ENCODE results near the gene EFTUD2. TPM values are rescaled to one million over a fixed set of nuclear protein-coding genes. Genes with fewer than 3 reads are reported as not detected.
"Not testable (repeated sequence)": the region's sequence is repeated elsewhere in the genome, so short reads cannot be mapped to it uniquely, and the experiment has no call there.

The EFTUD2 gene
- total RNA-seq, 2 experiments from 2014 or later: 258 TPM

GRCh38 chr17:44832805-44833204, 66.4 kb downstream of the EFTUD2 start:
- H3K27ac Mint-ChIP-seq: no peak overlapping the region
- H3K4me1 Mint-ChIP-seq: peaks cover 9% of the 10 kb centered on the region
- H3K9me3 Mint-ChIP-seq: no peaks in the 10 kb centered on the region
- no peaks in the 10 kb centered on the region for H3K36me3 Mint-ChIP-seq
- peaks cover 52% of the 10 kb centered on the region for H3K27me3 Mint-ChIP-seq
- no peak for DNase-seq
- H3K4me3 Mint-ChIP-seq: no peak overlapping the region

- no peaks in the 10 kb centered on the region for H3K9me3 Mint-ChIP-seq
- no peak overlapping the region for H3K4me3 Mint-ChIP-seq
- no peak for DNase-seq
- H3K4me1 Mint-ChIP-seq: peaks cover 11% of the 10 kb centered on the region
- H3K27ac Mint-ChIP-seq: no peak overlapping the region
- H3K36me3 Mint-ChIP-seq: no peaks in the 10 kb centered on the region
- H3K27me3 Mint-ChIP-seq: peaks cover 65% of the 10 kb centered on the region
These were observed 67.9 kb downstream of the EFTUD2 start for GRCh38 chr17:44831371-44831770.

GRCh38 chr17:44830359-44831288, 68.6 kb downstream of the EFTUD2 start:
- no peak for DNase-seq
- Mint-ChIP-seq H3K36me3 (no peaks in the 10 kb centered on the region), H3K27me3 (peaks cover 72% of the 10 kb centered on the region), H3K27ac (peak overlapping the region; percentile 48), H3K4me1 (peaks cover 11% of the 10 kb centered on the region), H3K9me3 (no peaks in the 10 kb centered on the region), H3K4me3 (peak overlapping the region; percentile 65)

DNA sequence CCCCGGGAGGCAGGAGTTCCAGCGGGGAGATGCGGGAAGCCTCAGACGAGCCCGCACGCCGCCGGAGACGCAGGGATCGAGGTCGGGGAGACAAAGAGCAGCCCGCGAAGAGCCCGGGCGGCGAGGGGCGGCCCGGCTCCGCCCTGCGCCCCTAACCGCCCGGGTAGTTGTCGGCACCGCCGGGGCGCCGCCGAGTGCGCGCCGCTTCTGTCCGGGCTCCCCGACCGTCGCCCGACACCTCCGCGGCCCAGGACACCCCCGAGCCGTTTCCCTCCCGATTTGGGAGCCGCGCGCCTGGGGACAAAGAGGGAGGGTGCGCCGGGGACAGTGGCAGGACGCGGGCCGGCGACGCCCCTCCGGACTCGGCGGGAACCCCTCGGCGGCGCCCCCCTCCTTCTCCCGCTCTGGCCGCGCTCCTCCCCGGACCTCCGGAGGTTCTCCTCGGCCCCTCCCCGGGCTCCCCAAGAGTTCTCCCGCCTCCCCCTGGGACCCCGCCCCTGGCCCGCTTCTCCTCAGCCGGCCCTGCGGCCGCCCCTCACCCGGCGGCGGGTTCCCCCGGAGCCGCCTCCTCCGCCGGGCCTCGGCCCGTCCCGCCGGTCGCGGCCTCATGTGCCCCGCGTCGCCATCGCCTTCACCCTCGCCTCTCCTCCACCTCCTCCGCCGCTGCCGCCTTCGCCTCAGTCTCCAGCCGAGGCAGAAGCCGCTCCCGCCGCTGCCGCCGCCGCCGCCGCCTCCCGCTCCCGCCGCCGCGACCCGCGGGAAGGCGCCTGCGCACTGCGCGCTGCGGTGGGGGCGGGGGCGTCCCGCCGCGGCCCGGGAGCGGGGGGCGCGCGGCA, 69.5 kb downstream of the EFTUD2 start, which contains the start of gene GJC1:
Gene GJC1 (minus strand): TSS at position 765 of the 836 bp plus-strand sequence. CDS start 24,470 bp downstream, outside the sequence.
- Mint-ChIP-seq H3K4me1 (peaks cover 11% of the 10 kb centered on the region), H3K9me3 (no peaks in the 10 kb centered on the region), H3K4me3 (peak within 1 kb of the TSS; percentile 76), H3K36me3 (no peaks in the 10 kb centered on the region), H3K27me3 (peaks cover 68% of the 10 kb centered on the region), H3K27ac (peak within 1 kb of the TSS; percentile 48)
- DNase-seq: peak; percentile 46

DNA sequence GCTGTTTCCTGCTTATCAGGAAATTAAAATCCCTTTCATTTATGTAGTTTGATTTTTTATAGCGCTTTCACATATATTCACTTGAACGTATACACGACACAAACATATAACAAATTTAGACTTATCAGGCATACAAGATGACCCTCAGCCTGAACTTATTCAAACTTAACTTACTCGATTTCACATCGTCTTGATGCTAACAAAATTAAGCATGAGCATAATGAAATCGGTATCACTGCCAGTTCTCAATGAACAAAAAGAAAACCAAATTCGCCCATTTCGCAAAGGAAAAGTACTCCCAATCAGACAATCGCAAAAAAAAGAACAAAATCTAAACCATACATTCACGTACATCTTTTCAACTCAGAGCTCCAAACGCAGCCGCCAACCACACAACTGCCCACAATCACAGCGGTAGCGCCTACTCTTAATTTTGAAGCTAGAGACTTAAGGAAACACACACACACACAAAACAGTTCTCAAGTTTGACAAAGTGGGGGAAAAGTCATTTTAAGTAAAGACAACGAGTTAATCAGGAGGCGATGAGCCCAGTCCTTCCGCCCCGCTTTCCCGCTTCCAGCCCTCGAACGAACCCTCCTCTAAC, 70.2 kb downstream of the EFTUD2 start:
- H3K27me3 Mint-ChIP-seq: peaks cover 71% of the 10 kb centered on the region
- H3K27ac Mint-ChIP-seq: no peak overlapping the region

GRCh38 chr17:44827863-44828262, 71.4 kb downstream of the EFTUD2 start:
- Mint-ChIP-seq H3K27me3 (peaks cover 74% of the 10 kb centered on the region), H3K9me3 (no peaks in the 10 kb centered on the region), H3K4me1 (peaks cover 11% of the 10 kb centered on the region), H3K4me3 (no peak overlapping the region), H3K27ac (no peak overlapping the region), H3K36me3 (no peaks in the 10 kb centered on the region)
- no peak for DNase-seq

More for the DNA sequence above, 70.2 kb downstream of the EFTUD2 start:
- Mint-ChIP-seq H3K36me3 (no peaks in the 10 kb centered on the region), H3K4me3 (peak overlapping the region; percentile 76), H3K4me1 (peaks cover 11% of the 10 kb centered on the region), H3K9me3 (no peaks in the 10 kb centered on the region)
- DNase-seq: peak; percentile 9

DNA sequence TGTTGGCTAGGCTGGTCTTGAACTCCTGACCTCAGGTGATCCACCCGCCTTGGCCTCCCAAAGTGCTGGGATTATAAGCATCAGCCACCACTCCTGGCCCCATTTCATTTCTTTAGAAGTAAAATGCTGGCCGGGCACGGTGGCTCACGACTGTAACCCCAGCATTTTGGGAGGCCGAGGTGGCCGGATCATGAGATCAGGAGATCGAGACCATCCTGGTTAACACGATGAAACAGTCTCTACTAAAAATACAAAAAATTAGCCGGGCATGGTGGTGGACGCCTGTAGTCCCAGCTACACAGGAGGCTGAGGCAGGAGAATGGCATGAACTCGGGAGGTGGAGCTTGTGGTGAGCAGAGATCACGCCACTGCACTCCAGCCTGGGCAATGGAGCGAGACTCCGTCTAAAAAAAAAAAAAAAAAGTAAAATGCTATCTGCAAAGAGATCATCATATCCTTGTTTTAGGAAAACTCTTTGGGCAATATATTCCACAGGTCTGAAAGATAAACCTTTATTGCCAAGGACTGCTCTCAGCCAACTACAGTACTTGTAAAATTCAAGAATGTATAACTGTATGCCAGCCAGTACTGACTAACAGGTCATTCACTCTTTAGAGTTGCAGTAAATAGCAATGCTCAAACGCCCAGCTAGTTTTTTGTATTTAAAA, 73.0 kb downstream of the EFTUD2 start:
- H3K27me3 Mint-ChIP-seq: peaks cover 57% of the 10 kb centered on the region
- no peak overlapping the region for H3K27ac Mint-ChIP-seq
- H3K4me1 Mint-ChIP-seq: peaks cover 11% of the 10 kb centered on the region
- H3K9me3 Mint-ChIP-seq: no peaks in the 10 kb centered on the region
- DNase-seq: no peak
- H3K36me3 Mint-ChIP-seq: no peaks in the 10 kb centered on the region
- no peak overlapping the region for H3K4me3 Mint-ChIP-seq

- H3K27ac Mint-ChIP-seq, H3K36me3 Mint-ChIP-seq, H3K4me3 Mint-ChIP-seq, H3K9me3 Mint-ChIP-seq, DNase-seq: not testable (repeated sequence)
- H3K27me3 Mint-ChIP-seq: peaks cover 57% of the 10 kb centered on the region
- H3K4me1 Mint-ChIP-seq: peaks cover 11% of the 10 kb centered on the region
These were observed 74.0 kb downstream of the EFTUD2 start for GRCh38 chr17:44825236-44825635.

GRCh38 chr17:44820631-44821212, 78.5 kb downstream of the EFTUD2 start:
- Mint-ChIP-seq H3K36me3 (no peaks in the 10 kb centered on the region), H3K9me3 (no peaks in the 10 kb centered on the region), H3K4me1 (peaks cover 3% of the 10 kb centered on the region), H3K27me3 (peaks cover 30% of the 10 kb centered on the region), H3K4me3 (no peak overlapping the region), H3K27ac (no peak overlapping the region)
- no peak for DNase-seq

DNA sequence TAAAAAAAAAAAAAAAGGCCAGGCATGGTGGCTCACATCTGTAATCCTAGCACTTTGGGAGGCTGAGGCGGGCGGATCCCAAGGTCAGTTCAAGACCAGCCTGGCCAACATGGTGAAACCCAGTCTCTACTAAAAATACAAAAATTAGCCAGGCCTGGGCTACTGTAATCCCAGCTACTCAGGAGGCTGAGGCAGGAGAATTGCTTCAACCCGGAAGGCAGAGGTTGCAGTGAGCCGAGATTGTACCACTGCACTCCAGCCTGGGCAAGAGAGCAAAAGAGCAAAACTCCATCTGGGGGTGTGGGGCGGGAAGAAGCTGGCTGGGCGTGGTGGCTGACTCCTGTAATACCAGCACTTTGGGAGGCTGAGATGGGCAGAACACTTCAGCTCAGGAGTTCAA, 80.7 kb downstream of the EFTUD2 start:
- H3K4me1 Mint-ChIP-seq, DNase-seq, H3K4me3 Mint-ChIP-seq, H3K27ac Mint-ChIP-seq, H3K9me3 Mint-ChIP-seq, H3K36me3 Mint-ChIP-seq: not testable (repeated sequence)
- H3K27me3 Mint-ChIP-seq: peaks cover 21% of the 10 kb centered on the region

DNA sequence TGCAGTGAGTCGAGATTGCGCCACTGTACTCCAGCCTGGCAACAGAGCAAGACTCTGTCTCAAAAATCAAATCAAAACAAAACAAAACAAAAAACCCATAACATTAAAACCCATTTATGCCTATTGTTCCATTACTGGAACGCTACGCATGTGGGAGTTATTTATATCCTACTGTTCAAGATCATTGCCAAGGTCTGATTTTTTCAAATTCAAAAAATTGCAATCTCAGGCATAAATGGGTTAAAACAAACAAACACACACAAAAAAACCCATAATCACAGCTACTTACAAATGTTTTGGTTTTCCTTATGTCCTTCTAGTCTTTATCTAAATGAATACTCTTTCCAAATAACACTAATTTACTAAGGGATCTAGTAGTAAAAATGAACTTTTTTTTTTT, 87.0 kb downstream of the EFTUD2 start:
- H3K27me3 Mint-ChIP-seq: peaks cover 10% of the 10 kb centered on the region
- no peak for DNase-seq
- no peak overlapping the region for H3K27ac Mint-ChIP-seq
- H3K4me3 Mint-ChIP-seq: no peak overlapping the region
- no peaks in the 10 kb centered on the region for H3K36me3 Mint-ChIP-seq
- H3K4me1 Mint-ChIP-seq: no peaks in the 10 kb centered on the region
- no peaks in the 10 kb centered on the region for H3K9me3 Mint-ChIP-seq

DNA sequence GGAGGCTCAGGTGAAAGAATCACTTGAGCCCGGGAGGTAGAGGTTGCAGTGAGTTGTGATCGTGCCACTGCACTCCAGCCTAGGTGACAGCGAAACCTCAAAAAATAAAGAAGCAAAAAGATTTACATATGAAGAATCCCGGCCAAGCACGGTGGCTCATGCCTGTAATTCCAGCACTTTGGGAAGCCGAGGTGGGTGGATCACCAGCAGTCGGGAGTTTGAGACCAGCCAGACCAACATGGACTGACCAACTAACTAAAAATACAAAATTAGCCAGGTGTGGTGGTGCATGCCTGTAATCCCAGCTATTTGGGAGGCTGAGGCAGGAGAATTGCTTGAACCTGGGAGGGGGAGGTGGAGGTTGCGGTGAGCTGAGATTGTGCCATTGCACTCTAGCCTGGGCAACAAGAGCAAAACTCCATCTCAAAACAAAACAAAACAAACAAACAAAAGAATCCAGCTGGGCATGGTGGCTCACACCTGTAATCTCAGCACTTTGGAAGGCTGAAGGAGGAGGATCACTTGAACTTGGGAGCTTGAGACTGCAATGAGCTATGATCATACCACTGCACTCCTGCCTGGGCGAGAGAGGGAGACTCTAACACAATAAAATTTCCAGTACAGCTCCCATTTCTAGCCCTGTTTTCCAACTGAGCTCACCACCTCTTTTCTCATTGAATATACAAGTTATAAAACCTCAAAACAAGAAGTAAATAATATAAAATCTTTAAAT, 90.4 kb downstream of the EFTUD2 start:
- not testable (repeated sequence) for DNase-seq, H3K4me3 Mint-ChIP-seq, H3K9me3 Mint-ChIP-seq, H3K36me3 Mint-ChIP-seq, H3K4me1 Mint-ChIP-seq, H3K27ac Mint-ChIP-seq
- peaks cover 11% of the 10 kb centered on the region for H3K27me3 Mint-ChIP-seq

- H3K27ac Mint-ChIP-seq: no peak overlapping the region
- peaks cover 11% of the 10 kb centered on the region for H3K27me3 Mint-ChIP-seq
- peaks cover 3% of the 10 kb centered on the region for H3K36me3 Mint-ChIP-seq
- H3K4me3 Mint-ChIP-seq: no peak overlapping the region
- no peaks in the 10 kb centered on the region for H3K9me3 Mint-ChIP-seq
- DNase-seq: no peak
- no peaks in the 10 kb centered on the region for H3K4me1 Mint-ChIP-seq
These were observed 91.1 kb downstream of the EFTUD2 start for GRCh38 chr17:44808156-44808555.

DNA sequence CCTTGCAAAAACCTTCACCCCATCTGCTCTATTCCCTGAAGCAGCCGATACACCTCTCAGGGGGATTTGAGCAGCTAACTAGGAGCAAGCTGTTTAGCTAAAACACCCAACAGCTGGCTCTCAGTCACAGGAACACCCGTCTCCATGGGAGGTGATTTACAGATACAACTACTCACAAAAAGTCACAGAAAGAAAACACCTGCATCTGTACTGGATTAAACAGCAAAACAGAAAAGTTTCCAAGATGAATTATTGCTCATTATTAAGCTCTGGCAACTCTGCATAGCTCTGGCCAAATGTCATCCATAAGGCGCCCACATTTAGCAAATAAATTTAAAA, 91.5 kb downstream of the EFTUD2 start:
- Mint-ChIP-seq H3K9me3 (no peaks in the 10 kb centered on the region), H3K4me1 (no peaks in the 10 kb centered on the region), H3K4me3 (no peak overlapping the region), H3K36me3 (peaks cover 3% of the 10 kb centered on the region), H3K27me3 (peaks cover 7% of the 10 kb centered on the region), H3K27ac (no peak overlapping the region)
- DNase-seq: no peak
